Measurements from ENCODE around the gene FUBP3. TPM values are rescaled to one million over a fixed set of nuclear protein-coding genes. Genes with fewer than 3 reads are reported as not detected.

Gene FUBP3
- polyA plus RNA-seq, 1 donor (not counting 4 experiments of a cell fraction or from before 2014, with no cell fraction given) = 39.1 TPM

- Histone ChIP-seq H3K79me2 (ENCODE audit: control insufficient read depth, insufficient read depth, low read length) (no peaks in the 10 kb centered on the region), H3K27ac (ENCODE audit: control insufficient read depth, insufficient read depth, low read length) (no peak overlapping the region), H3K4me2 (ENCODE audit: control insufficient read depth, extremely low read depth, insufficient read depth, low read depth, low read length) (no peak overlapping the region), H3K27me3 (ENCODE audit: control insufficient read depth, extremely low read depth, insufficient read depth, low read length) (no peaks in the 10 kb centered on the region), H2AFZ (ENCODE audit: control insufficient read depth, low read length) (no peak overlapping the region), H3K36me3 (ENCODE audit: control insufficient read depth in 2 of 2, extremely low read depth in 1 of 2, insufficient read depth in 2 of 2, low read length in 2 of 2) (peaks cover 9 to 14% of the 10 kb centered on the region in 2 experiments), H3K9me1 (ENCODE audit: control insufficient read depth, extremely low read depth, insufficient read depth, low read length) (no peaks in the 10 kb centered on the region), H3K9me3 (ENCODE audit: control insufficient read depth, low read depth, low read length) (no peaks in the 10 kb centered on the region), H3K4me3 (ENCODE audit: control insufficient read depth in 2 of 3, extremely low read depth in 1 of 3, insufficient read depth in 2 of 3, low read depth in 1 of 3, low read length in 3 of 3) (no peak overlapping the region), H3K4me1 (ENCODE audit: control insufficient read depth, extremely low read depth, insufficient read depth, low read length) (no peaks in the 10 kb centered on the region), H3K9ac (ENCODE audit: control insufficient read depth, extremely low read depth, insufficient read depth, low read length) (no peak overlapping the region), H4K20me1 (ENCODE audit: control insufficient read depth, extremely low read depth, insufficient read depth, low read length) (no peaks in the 10 kb centered on the region)
- FAIRE-seq (no peak), DNase-seq (ENCODE audit: low read depth, low spot score) (no peak)
- dilution Hi-C loops (cut with MboI; ENCODE audit: extremely low pct_ligation_motif_present, low sequenced_read_pairs) = no loop called here
- TF ChIP-seq EZH2 (IDR thresholded peaks at IDR 0.05; ENCODE audit: low read length) = no peak
- TF ChIP-seq CTCF (optimal IDR thresholded peaks at IDR 0.05 in 1 of 3, IDR thresholded peaks at IDR 0.05 in 1 of 3, conservative IDR thresholded peaks at IDR 0.05 in 1 of 3; ENCODE audit: extremely low read depth in 1 of 3, insufficient read depth in 2 of 3, low read length in 3 of 3) = no peak
Observed at GRCh38 chr9:130639866-130640555, 60.6 kb downstream of the FUBP3 start.

- no peak for TF ChIP-seq EZH2 (IDR thresholded peaks at IDR 0.05; ENCODE audit: low read length)
- TF ChIP-seq CTCF (optimal IDR thresholded peaks at IDR 0.05 in 1 of 3, IDR thresholded peaks at IDR 0.05 in 1 of 3, conservative IDR thresholded peaks at IDR 0.05 in 1 of 3; ENCODE audit: extremely low read depth in 1 of 3, insufficient read depth in 2 of 3, low read length in 3 of 3) = no peak
- Histone ChIP-seq H3K27ac (ENCODE audit: control insufficient read depth, insufficient read depth, low read length) (no peak overlapping the region), H3K9ac (ENCODE audit: control insufficient read depth, extremely low read depth, insufficient read depth, low read length) (no peak overlapping the region), H3K9me3 (ENCODE audit: control insufficient read depth, low read depth, low read length) (no peaks in the 10 kb centered on the region), H2AFZ (ENCODE audit: control insufficient read depth, low read length) (no peak overlapping the region), H3K79me2 (ENCODE audit: control insufficient read depth, insufficient read depth, low read length) (no peaks in the 10 kb centered on the region), H3K4me3 (ENCODE audit: control insufficient read depth in 2 of 3, extremely low read depth in 1 of 3, insufficient read depth in 2 of 3, low read depth in 1 of 3, low read length in 3 of 3) (no peak overlapping the region), H3K4me2 (ENCODE audit: control insufficient read depth, extremely low read depth, insufficient read depth, low read depth, low read length) (no peak overlapping the region), H3K4me1 (ENCODE audit: control insufficient read depth, extremely low read depth, insufficient read depth, low read length) (no peaks in the 10 kb centered on the region), H4K20me1 (ENCODE audit: control insufficient read depth, extremely low read depth, insufficient read depth, low read length) (no peaks in the 10 kb centered on the region), H3K27me3 (ENCODE audit: control insufficient read depth, extremely low read depth, insufficient read depth, low read length) (no peaks in the 10 kb centered on the region), H3K9me1 (ENCODE audit: control insufficient read depth, extremely low read depth, insufficient read depth, low read length) (no peaks in the 10 kb centered on the region), H3K36me3 (ENCODE audit: control insufficient read depth in 2 of 2, extremely low read depth in 1 of 2, insufficient read depth in 2 of 2, low read length in 2 of 2) (peaks cover 9 to 14% of the 10 kb centered on the region in 2 experiments)
- dilution Hi-C loops (cut with MboI; ENCODE audit: extremely low pct_ligation_motif_present, low sequenced_read_pairs) = no loop called here
- DNase-seq (ENCODE audit: low read depth, low spot score) (no peak), FAIRE-seq (no peak)
Observed at GRCh38 chr9:130640681-130641080, 61.3 kb downstream of the FUBP3 start.
